Activated CD4-positive, alpha-beta T cell treated with anti-CD3 and anti-CD28 coated beads for 48 hours (primary cell): Measurements from ENCODE around the gene OR5B3.
"Not testable (repeated sequence)": the region's sequence is repeated elsewhere in the genome, so short reads cannot be mapped to it uniquely, and the experiment has no call there.

Experiments
- DNase-seq: peaks from one replicate; pipeline ENCODE4 v3.0.0-alpha.2; 2020

OR5B3 gene

DNA sequence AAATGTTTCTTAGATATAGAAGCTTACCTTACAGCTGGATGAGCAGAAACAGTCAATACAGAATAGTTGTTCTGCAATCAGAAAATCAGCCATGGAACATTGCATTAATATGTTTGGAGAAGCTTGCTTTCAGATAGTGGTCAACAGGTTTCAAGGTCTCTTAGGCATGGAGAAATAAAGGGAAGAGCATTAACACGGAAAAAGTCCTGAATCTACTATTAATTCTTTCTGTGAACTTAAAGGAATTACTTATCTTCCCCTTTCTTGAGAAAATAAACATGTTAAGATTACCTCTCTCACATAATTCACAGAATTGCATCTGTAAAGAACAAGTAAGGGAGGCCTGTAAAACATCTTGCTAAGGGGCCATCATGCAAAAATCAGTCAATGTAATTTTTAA, at the start of gene OR5B3:
Gene OR5B3, minus strand, starts transcription at position 101 of the 400 bp plus-strand sequence. CDS start 3,465 bp downstream, outside the sequence.
- no peak for DNase-seq

- no peak for DNase-seq
These were observed 44.9 kb upstream of the OR5B3 start for GRCh38 chr11:58451585-58451984.

- DNase-seq = no peak
These were observed 39.6 kb upstream of the OR5B3 start for GRCh38 chr11:58446294-58446693.

- no peak for DNase-seq
These were observed 37.6 kb upstream of the OR5B3 start for GRCh38 chr11:58444300-58444699.

- no peak for DNase-seq
These were observed 35.5 kb upstream of the OR5B3 start, which contains the start of gene OR5B12 for GRCh38 chr11:58442136-58442535. OR5B12 (minus strand) TSS chr11:58442236; CDS start chr11:58440151, 2,085 bp downstream.

GRCh38 chr11:58438486-58438885, 31.8 kb upstream of the OR5B3 start:
- no peak for DNase-seq

- DNase-seq = no peak
These were observed 27.5 kb upstream of the OR5B3 start for GRCh38 chr11:58434217-58434616.

DNA sequence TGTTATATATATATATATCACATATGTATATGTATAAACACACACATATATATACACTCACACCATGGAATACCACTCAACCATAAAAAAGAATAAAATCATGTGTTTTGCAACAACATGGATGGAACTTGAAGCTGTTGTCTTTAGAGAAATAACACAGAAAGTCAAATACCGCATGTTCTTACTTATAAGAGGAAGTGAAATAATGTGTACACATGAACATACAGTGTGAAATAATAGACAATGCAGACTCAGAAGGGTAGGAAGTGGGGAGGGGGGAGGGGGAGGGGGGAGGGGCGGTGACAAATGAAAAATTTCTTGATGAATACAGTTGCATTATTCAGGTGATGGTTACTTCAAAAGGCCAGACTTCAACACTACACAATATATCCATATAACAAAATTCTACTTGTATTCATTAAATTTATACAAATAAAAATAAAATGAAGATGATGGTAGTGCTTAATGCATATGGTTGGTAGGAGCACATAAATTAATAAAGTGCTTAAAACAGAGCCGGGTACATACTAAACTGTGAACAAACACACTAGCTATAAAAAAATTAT, 27.0 kb upstream of the OR5B3 start:
- DNase-seq = no peak

DNA sequence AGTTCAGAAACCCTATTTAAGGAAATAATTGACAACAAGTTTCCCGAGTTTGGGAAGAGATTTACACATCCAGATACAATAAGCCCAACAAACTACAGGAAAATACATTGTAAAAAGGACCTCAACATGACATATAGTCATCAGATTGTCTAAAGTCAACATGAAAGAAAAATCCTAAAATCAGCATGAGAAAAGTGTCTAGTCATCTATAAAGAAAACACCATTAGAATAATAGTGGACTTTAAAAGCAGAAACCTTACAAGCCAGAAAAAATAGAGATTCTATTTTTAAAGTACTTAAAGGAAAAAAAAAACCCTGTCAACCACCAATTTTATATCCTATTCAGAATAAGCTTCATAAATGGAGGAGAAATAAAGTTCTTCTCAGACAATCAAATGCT, 22.6 kb upstream of the OR5B3 start:
- no peak for DNase-seq

- no peak for DNase-seq
These were observed 21.3 kb upstream of the OR5B3 start, which contains the start of gene OR5B2 for GRCh38 chr11:58428021-58428420. OR5B2 (minus strand) TSS chr11:58428121; CDS start chr11:58423261, 4,860 bp downstream.

- not testable (repeated sequence) for DNase-seq
These were observed 7.1 kb downstream of the OR5B3 start for GRCh38 chr11:58399622-58400021.

- DNase-seq = no peak
These were observed 11.1 kb downstream of the OR5B3 start for GRCh38 chr11:58395581-58395980.

- no peak for DNase-seq
These were observed 12.5 kb downstream of the OR5B3 start for GRCh38 chr11:58394195-58394594.

GRCh38 chr11:58392746-58393145, 13.9 kb downstream of the OR5B3 start:
- DNase-seq = no peak

DNA sequence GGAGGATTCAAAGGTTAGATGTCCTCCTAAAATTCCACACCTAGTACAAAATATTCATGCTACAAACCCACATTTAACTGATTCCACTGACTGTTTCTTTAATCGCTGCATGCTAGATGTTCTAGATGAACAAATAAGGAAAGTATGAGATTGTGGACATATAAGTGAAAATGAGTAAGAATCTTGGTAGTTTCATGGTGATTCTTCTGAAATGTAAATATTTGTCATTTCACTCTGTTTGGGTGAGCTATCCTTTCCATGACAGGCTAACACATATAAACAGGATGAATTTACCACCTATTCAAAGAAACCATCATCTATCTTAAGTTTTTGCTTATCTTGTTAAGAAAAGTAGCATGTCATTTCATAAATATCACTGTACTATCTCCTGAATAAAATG, 14.8 kb downstream of the OR5B3 start:
- DNase-seq = no peak

DNA sequence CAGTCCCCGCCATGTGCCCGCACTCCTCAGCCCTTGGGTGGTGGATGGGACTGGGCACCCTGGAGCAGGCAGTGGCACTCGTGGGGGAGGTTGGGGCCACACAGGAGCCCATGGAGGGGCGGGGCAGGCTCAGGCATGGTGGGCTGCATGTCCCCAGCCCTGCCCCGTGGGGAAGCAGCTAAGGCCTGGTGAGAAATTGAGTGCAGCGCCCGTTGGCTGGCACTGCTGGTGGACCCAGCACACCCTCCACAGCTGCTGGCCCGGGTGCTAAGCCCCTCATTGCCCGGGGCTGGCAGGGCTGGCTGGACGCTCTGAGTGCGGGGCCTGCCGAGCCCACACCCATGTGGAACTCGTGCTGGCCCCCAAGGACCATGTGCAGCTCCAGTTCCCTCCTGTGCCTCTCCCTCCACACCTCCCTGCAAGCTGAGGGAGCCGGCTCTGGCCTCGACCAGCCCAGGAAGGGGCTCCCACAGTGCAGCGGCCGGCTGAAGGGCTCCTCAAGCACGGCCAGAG, 16.1 kb downstream of the OR5B3 start:
- no peak for DNase-seq

GRCh38 chr11:58358969-58359368, 47.7 kb downstream of the OR5B3 start, which contains the start of gene OR5B17:
OR5B17 (minus strand) TSS chr11:58359069; CDS start chr11:58359069, 0 bp downstream.
- DNase-seq = no peak

DNA sequence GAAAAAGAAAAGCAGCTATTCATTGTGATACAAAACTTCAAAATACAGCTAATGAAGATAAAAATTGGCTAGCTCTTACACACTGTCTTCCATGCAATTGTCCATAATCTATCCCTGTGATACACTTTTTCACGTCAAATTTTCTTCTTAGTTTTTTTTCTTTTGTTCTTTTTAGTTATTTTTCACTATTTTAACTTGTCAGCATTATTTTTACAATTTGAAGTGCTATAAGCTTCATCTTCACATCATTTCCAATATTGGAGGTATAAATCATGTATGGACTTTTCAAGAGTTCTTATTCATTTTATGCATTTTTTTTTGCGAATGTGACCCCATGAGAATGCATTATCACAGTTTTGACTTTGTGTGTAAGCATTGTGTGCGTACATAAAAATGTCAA, 51.9 kb downstream of the OR5B3 start:
- DNase-seq = no peak
